Skeletal muscle satellite cell (primary cell): ENCODE data around the gene SPECC1.
"Not testable (repeated sequence)": the region's sequence is repeated elsewhere in the genome, so short reads cannot be mapped to it uniquely, and the experiment has no call there.

Experiments
- H3K27me3 ChIP-seq: 2 replicates; pipeline ENCODE4 v1.7.0; 2013; ENCODE audit warnings: low read length; ENCODE audit not compliant: control insufficient read depth, insufficient read depth
- H3K36me3 ChIP-seq: 2 replicates; pipeline ENCODE4 v1.7.0; 2013; ENCODE audit warnings: mild to moderate bottlenecking, control low read depth, low read length; ENCODE audit not compliant: insufficient read depth
- H3K4me1 ChIP-seq: 2 replicates; pipeline ENCODE4 v1.7.0; 2013; ENCODE audit warnings: low read length; ENCODE audit not compliant: control insufficient read depth, insufficient read depth
- H3K4me2 ChIP-seq: 2 replicates; pipeline ENCODE4 v1.7.0; 2013; ENCODE audit warnings: mild to moderate bottlenecking, low read length
- H3K4me3 ChIP-seq: 2 replicates; pipeline ENCODE4 v1.7.0; 2013; ENCODE audit warnings: low read length
- H3K9ac ChIP-seq: 2 replicates; pipeline ENCODE4 v1.7.0; 2013; ENCODE audit warnings: mild to moderate bottlenecking, low read depth, low read length, moderate library complexity
- H3K9me3 ChIP-seq: replicated peaks from 2 replicates; pipeline ENCODE4 v1.7.0; 2013; ENCODE audit warnings: mild to moderate bottlenecking, control low read depth, low read length

The SPECC1 gene

DNA sequence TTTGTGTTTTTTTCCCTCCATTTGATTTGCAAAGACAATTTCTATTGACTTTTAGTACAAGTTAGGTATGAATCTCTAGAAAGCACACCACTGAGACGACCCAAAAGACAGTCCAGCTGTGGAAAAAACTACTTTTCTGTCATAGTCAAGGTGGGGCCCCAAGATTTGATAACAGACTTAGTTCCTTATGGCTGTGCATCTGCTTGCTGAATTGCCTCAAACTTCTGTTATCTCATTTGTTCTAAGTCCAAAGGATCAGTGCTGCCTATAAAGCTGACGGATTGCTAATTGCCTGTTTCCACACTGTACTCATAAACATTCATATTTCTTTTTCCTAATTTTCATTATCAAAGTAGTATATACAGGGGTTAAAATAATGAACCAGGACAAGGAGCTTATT lies 180.8 kb downstream of the SPECC1 start:
- Histone ChIP-seq H3K27me3 (no peaks in the 10 kb centered on the region), H3K9me3 (no peaks in the 10 kb centered on the region), H3K4me2 (peak overlapping the region; percentile 75), H3K9ac (peak overlapping the region; percentile 62), H3K4me1 (peaks cover 37% of the 10 kb centered on the region), H3K36me3 (no peaks in the 10 kb centered on the region), H3K4me3 (no peak overlapping the region)

DNA sequence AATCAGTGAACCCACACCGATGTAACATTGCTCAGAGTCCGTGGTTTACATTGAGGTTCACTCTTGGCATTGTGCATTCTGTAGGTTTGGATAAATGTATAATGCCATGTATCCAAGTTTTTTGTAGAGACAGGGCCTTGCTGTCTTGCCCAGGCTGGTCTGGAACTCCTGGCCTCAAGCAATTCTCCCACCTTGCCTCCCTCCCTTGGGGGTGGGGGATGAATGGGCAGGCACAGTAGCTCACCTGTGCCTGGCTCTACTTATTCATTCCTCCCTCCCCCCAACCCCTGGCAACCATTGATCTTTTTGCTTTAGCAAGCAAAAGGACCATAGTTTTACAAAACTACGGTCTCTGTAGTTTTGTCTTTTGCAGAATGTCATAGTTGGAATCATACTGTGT lies 181.4 kb downstream of the SPECC1 start:
- Histone ChIP-seq H3K4me3 (no peak overlapping the region), H3K36me3 (no peaks in the 10 kb centered on the region), H3K4me1 (peaks cover 37% of the 10 kb centered on the region), H3K27me3 (no peaks in the 10 kb centered on the region), H3K4me2 (no peak overlapping the region), H3K9me3 (no peaks in the 10 kb centered on the region), H3K9ac (no peak overlapping the region)

DNA sequence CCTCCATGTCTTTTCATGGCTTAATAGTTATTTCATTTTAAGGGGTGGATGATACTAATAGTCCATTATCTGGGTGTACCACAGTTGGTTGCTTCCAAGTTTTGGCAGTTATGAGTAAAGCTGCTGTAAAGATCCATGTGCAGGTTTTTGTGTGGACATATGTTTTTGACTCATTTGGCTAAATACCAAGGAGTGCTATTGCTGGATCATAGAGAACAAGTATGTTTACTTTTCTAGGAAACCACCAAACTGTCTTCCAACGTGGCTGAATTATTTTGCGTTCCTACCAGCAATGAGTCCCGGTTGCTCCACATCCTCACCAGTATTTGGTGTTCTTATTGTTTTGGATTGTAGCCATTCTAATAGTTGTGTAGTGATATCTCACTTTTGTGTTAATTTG lies 181.9 kb downstream of the SPECC1 start:
- H3K36me3 ChIP-seq = no peaks in the 10 kb centered on the region
- peak overlapping the region; percentile 41 for H3K4me2 ChIP-seq

DNA sequence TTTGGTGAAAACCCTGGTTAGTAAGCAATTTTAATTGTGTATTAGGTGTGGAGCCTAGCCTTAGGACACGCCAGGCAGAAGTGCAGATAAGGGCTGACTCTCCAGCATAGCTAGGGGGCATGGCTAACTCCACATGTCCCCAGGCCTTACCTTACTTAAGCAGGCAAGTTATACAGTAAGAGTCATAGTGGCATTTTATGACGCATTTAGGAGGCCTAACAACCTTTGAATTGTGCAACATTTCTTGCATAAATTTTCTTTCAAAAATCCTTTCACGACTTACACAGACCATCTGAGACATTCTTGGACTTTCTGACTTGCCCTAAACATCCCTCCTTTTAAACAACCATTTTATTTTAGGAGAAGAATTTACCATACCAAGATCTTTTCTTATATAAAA lies 187.1 kb downstream of the SPECC1 start:
- H3K4me2 ChIP-seq, H3K36me3 ChIP-seq, H3K27me3 ChIP-seq, H3K9me3 ChIP-seq, H3K4me3 ChIP-seq, H3K9ac ChIP-seq: not testable (repeated sequence)
- H3K4me1 ChIP-seq = peaks cover 18% of the 10 kb centered on the region

More for the DNA sequence above, 181.9 kb downstream of the SPECC1 start:
- no peaks in the 10 kb centered on the region for H3K9me3 ChIP-seq
- no peaks in the 10 kb centered on the region for H3K27me3 ChIP-seq
- H3K4me1 ChIP-seq = peaks cover 37% of the 10 kb centered on the region
- H3K4me3 ChIP-seq = no peak overlapping the region
- no peak overlapping the region for H3K9ac ChIP-seq

DNA sequence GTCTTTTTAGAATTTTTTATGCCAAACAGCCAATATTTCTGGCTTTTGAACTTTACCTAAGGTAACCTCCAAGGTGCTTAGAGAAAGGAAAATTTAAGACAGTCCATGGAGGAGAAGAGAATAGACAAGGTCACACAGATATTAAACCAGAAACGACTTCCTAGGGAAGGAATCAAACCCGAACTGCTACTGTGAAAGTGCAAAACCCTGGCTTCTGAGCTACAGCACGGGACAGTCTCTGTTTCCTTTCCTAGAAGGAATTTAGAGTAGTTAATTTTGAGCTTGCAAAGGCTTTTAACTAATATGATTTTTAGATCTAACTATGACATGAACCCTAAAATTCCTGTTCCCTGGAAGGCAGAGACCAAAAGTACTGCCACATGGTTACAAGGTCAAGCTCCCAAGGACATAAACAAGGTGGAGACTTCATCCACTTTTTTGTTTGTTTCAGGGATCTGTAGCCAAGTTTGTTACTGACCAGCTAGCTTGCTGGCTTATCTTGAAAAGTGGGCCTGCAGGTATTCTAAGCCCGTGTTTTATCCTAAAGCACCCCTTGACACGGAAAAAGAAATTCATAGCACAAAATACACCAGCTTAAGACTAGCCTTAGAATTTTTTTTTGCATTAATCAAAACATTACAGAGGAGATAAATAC lies 188.2 kb downstream of the SPECC1 start:
- H3K4me2 ChIP-seq = no peak overlapping the region
- no peaks in the 10 kb centered on the region for H3K36me3 ChIP-seq
- H3K9ac ChIP-seq = no peak overlapping the region
- no peak overlapping the region for H3K4me3 ChIP-seq
- no peaks in the 10 kb centered on the region for H3K27me3 ChIP-seq
- H3K9me3 ChIP-seq = no peaks in the 10 kb centered on the region
- peaks cover 25% of the 10 kb centered on the region for H3K4me1 ChIP-seq

DNA sequence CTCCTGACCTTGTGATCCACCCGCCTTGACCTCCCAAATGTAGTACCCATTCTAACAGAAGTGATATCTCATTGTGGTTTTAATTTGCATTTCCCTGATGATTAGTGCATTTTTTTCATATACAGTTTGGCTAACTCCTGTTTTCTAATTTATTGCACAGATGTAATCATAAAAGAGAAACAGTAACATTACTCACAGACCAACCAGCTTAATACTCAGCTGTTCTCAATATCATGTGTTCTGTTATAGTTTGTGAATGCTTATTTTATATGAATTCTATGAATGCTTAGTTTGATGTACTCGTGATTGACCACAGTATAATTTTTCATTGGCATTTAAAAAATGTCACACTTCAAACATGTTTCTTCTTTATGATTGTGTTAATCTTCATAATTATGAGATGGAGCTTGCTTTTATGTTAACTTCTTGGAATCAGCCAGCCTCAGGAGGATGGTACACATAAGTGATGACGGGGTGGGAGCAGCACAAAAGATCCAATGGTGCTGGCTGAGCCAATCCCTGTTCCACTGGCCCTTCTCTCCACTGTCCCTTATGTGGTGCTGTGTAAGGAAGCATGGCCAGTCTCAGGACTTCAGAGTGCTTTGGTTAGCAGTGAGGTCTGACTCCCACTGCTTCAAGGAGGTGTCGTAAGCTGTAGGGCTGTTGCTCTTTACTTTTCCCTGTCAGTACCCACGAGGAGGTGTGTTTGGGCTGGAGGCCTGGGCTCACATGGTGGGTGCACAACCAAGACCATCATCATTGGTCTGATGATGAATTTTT lies 191.0 kb downstream of the SPECC1 start:
- H3K36me3 ChIP-seq = no peaks in the 10 kb centered on the region
- H3K9ac ChIP-seq = no peak overlapping the region
- H3K4me1 ChIP-seq = peaks cover 44% of the 10 kb centered on the region
- no peaks in the 10 kb centered on the region for H3K27me3 ChIP-seq
- H3K4me2 ChIP-seq = peak overlapping the region; percentile 11
- H3K9me3 ChIP-seq = no peaks in the 10 kb centered on the region
- H3K4me3 ChIP-seq = no peak overlapping the region

DNA sequence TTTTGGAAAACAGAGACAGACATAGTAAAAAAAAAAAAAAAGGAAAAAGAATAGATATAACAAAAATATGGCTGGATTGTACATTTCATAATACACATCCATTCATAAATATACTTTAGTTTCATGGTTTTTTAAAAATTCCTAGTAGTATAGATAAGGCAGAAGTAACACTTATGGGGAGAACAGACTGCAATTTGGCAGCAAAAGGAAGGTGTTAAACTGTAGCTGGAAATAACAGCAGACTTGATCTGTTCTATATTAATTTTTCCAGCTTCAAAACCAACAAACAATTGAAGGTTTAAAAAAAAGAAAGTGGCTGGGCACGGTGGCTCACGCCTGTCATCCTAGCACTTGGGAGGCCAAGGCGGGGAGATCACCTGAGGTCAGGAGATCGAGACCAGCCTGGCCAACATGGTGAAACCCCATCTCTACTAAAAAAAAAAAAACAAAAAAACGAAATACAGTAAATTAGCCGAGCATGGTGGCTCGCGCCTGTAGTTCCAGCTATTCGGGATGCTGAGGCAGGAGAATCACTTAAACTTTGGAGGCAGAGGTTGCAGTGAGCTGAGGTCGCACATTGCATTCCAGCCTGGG lies 191.8 kb downstream of the SPECC1 start:
- Histone ChIP-seq H3K4me1 (peaks cover 50% of the 10 kb centered on the region), H3K4me3 (no peak overlapping the region), H3K27me3 (no peaks in the 10 kb centered on the region), H3K4me2 (no peak overlapping the region), H3K9me3 (no peaks in the 10 kb centered on the region), H3K9ac (no peak overlapping the region), H3K36me3 (no peaks in the 10 kb centered on the region)

DNA sequence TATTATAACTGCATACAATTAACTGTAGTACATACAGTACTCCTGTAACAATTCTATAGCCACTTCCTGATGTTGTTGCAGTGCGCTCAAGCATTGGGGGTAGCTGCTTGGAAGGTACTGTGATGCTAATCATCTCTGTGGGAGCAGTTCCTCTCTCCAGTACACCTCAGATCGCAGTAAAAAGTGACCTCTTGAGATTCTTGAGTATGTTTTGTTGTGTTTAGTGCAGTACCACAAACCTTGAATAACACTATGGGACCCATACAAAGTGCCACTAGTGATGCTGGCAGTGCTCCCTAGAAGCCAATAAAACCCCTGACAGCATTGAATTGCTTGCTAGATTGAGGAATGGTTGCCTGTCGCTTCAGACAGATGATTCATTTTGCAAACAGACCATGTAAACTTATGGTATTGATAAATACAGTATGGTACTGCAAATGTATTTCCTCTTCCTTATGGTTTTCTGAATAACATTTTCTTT lies 193.0 kb downstream of the SPECC1 start:
- Histone ChIP-seq H3K4me2 (no peak overlapping the region), H3K27me3 (no peaks in the 10 kb centered on the region), H3K9ac (no peak overlapping the region), H3K9me3 (no peaks in the 10 kb centered on the region), H3K4me3 (no peak overlapping the region), H3K4me1 (peaks cover 59% of the 10 kb centered on the region), H3K36me3 (no peaks in the 10 kb centered on the region)

DNA sequence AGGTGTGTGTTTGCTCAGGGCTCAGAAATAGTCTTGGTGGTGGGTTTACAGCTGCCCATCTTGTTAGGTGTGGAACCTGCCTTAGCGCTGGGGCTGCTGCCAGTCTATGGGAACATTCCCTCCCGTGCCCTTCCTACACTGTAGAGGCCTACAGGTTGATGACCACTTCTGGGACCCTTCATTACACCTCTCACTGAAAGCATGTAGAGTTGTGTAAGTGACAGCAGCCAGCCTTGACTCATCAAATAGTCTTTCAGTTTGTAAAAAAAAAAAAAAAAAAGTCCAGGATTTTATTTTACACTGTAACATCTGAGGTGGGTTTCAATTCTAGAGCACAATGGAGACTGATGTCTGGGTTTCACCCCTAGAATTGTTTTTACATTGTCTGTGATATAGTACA lies 193.9 kb downstream of the SPECC1 start:
- H3K4me2 ChIP-seq = no peak overlapping the region
- no peak overlapping the region for H3K4me3 ChIP-seq
- H3K36me3 ChIP-seq = no peaks in the 10 kb centered on the region
- H3K4me1 ChIP-seq = peaks cover 64% of the 10 kb centered on the region
- H3K9me3 ChIP-seq = no peaks in the 10 kb centered on the region
- H3K9ac ChIP-seq = no peak overlapping the region
- no peaks in the 10 kb centered on the region for H3K27me3 ChIP-seq

DNA sequence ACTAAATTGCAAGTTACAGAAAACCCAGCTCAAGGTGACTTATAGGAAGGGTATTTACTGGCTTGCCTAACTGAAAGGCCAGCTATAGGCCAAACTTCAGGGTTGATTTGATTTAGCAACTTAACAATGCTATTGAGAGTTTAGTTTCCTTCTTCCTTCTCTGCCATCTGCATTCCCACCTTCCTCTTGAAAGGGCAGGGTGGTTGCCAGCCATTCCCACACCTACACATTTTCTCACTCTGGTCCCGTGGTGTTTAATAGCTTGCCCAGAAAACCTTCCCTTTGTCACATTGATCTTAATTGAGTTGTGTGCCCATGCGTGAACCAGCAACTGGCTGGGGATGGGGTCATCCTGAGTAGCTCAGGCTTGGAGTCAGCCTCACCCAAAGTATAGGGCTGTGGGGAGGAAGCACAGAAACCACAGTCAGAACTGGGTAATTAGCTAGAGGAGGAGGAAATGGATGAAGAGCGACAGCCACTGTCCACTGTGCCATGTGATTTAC lies 194.7 kb downstream of the SPECC1 start:
- Histone ChIP-seq H3K36me3 (no peaks in the 10 kb centered on the region), H3K27me3 (no peaks in the 10 kb centered on the region), H3K4me2 (peak overlapping the region; percentile 6), H3K4me3 (no peak overlapping the region), H3K9ac (no peak overlapping the region), H3K9me3 (no peaks in the 10 kb centered on the region), H3K4me1 (peaks cover 64% of the 10 kb centered on the region)

DNA sequence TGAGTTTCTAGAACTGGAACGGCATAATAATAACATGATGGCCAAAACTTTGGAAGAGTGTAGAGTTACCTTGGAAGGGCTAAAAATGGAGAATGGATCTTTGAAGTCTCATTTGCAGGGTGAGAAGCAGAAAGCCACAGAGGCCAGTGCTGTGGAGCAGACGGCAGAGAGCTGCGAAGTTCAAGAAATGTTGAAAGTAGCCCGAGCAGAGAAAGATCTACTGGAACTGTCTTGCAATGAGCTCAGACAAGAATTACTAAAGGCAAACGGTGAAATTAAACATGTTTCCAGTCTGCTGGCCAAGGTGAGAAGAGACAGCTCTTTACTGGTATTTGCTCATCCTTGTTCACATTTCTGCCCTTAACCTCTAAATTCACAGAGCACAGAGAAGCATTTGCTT lies 196.4 kb downstream of the SPECC1 start:
- Histone ChIP-seq H3K4me3 (no peak overlapping the region), H3K9ac (no peak overlapping the region), H3K4me2 (no peak overlapping the region), H3K27me3 (no peaks in the 10 kb centered on the region), H3K36me3 (no peaks in the 10 kb centered on the region), H3K9me3 (no peaks in the 10 kb centered on the region), H3K4me1 (peaks cover 56% of the 10 kb centered on the region)
